PC-9 (cell line): ENCODE results near the gene IL6R. TPM values are rescaled to one million over a fixed set of nuclear protein-coding genes. Genes with fewer than 3 reads are reported as not detected.

ENCODE experiments used
- BruUV-seq: library from RNA; stranded (reverse); fragments of 400-500 nt; replicated peaks from 2 replicates; lab custom pipeline; 2021; lab: Mats Ljungman, UMichigan
- CTCF ChIA-PET: fragments of 300-600 bp; sonication (Branson Sonifier 250); formaldehyde crosslinking; loops from one replicate; lab custom pipeline; 2022; ENCODE audit warnings: antibody characterized with exemption; lab: Charles Lee
- POLR2A ChIA-PET: fragments of 300-600 bp; sonication (Branson Sonifier 250); formaldehyde crosslinking; loops from one replicate; lab custom pipeline; 2022; ENCODE audit warnings: antibody characterized with exemption; ENCODE audit not compliant: unreplicated experiment; lab: Charles Lee
- DNase-seq, 2 experiments: peaks; one replicate each; pipeline versions ENCODE4 v3.0.0 to v3.0.0-alpha.2; 2015 to 2022; ENCODE audit warnings: mixed read lengths in 1 of 2
- H2AFZ ChIP-seq: fragments of 200-600 bp; sonication (generic); 2 replicates; pipeline ENCODE4 v1.8.1; 2017; ENCODE audit warnings: antibody characterized with exemption
- H3F3A ChIP-seq: fragments of 200-600 bp; sonication (generic); 2 replicates; pipeline ENCODE4 v1.8.1; 2017; ENCODE audit warnings: antibody characterized with exemption, mild to moderate bottlenecking, low read depth; ENCODE audit not compliant: insufficient read depth
- H3K27ac ChIP-seq: fragments of 200-600 bp; sonication (generic); 2 replicates; pipeline ENCODE4 v1.6.1; 2016; ENCODE audit warnings: mixed run types
- H3K27me3 ChIP-seq: fragments of 200-600 bp; sonication (generic); 2 replicates; pipeline ENCODE4 v1.6.1; 2016; ENCODE audit warnings: low read depth, mixed run types; ENCODE audit not compliant: insufficient read depth
- H3K36me3 ChIP-seq: fragments of 200-600 bp; sonication (generic); 2 replicates; pipeline ENCODE4 v1.6.1; 2016; ENCODE audit warnings: low read depth, mixed run types
- H3K4me1 ChIP-seq: fragments of 200-600 bp; sonication (generic); replicated peaks from 2 replicates; pipeline ENCODE4 v1.6.1; 2016; ENCODE audit warnings: mixed run types; ENCODE audit not compliant: insufficient read depth
- H3K4me2 ChIP-seq: fragments of 200-600 bp; sonication (generic); 2 replicates; pipeline ENCODE4 v1.6.1; 2017; ENCODE audit warnings: mixed run types
- H3K4me3 ChIP-seq: fragments of 200-600 bp; sonication (generic); 2 replicates; pipeline ENCODE4 v1.6.1; 2016; ENCODE audit warnings: mixed run types
- H3K79me2 ChIP-seq: fragments of 200-600 bp; sonication (generic); 2 replicates; pipeline ENCODE4 v1.6.1; 2017; ENCODE audit warnings: low read depth, mixed run types
- H3K9me2 ChIP-seq: fragments of 200-600 bp; sonication (generic); 2 replicates; pipeline ENCODE4 v1.8.1; 2017; ENCODE audit warnings: mild to moderate bottlenecking; ENCODE audit not compliant: insufficient read depth
- H3K9me3 ChIP-seq: fragments of 200-600 bp; sonication (generic); 2 replicates; pipeline ENCODE4 v1.8.1; 2016; ENCODE audit warnings: low read depth; ENCODE audit not compliant: insufficient read depth
- H4K20me1 ChIP-seq: fragments of 200-600 bp; sonication (generic); 2 replicates; pipeline ENCODE4 v1.8.1; 2017; ENCODE audit not compliant: insufficient read depth
- CTCF ChIP-seq: fragments of 200-600 bp; sonication (generic); conservative IDR thresholded peaks from 2 replicates; pipeline ENCODE4 v1.6.1; 2017; ENCODE audit warnings: mixed run types, antibody characterized with exemption, mild to moderate bottlenecking, moderate library complexity
- EZH2 ChIP-seq: fragments of 200-600 bp; sonication (generic); IDR thresholded peaks from 2 replicates; pipeline ENCODE4 v1.8.0; 2017; ENCODE audit warnings: antibody characterized with exemption, low read depth
- intact Hi-C: fragments of 100-400 bp; cut with micrococcal nuclease; formaldehyde crosslinking; loops from one replicate; pipeline ENCODE4 v1.10.0; 2022; ENCODE audit not compliant: unreplicated experiment
- total RNA-seq: library from RNA; stranded (reverse); gene quantifications from 2 replicates; pipeline ENCODE4 v1.2.3, GENCODE V29; 2021

Gene IL6R
- total RNA-seq, 1 experiment from 2014 or later = 3.2 TPM

GRCh38 chr1:154402409-154402921 is 2.7 kb upstream of the IL6R start:
- Histone ChIP-seq H3K9me3 (no peaks in the 10 kb centered on the region), H4K20me1 (no peaks in the 10 kb centered on the region), H3K9me2 (no peaks in the 10 kb centered on the region), H3F3A (peaks cover 14% of the 10 kb centered on the region; the same call in 1 of the 2 replicates), H3K4me3 (no peak overlapping the region), H3K27me3 (0 out of 2 replicates have a peak, but pooled peaks cover 5% of the 10 kb centered on the region), H3K36me3 (no peaks in the 10 kb centered on the region), H3K79me2 (no peaks in the 10 kb centered on the region), H3K4me1 (peaks cover 15% of the 10 kb centered on the region), H2AFZ (no peak overlapping the region), H3K27ac (no peak overlapping the region), H3K4me2 (no peak overlapping the region)
- POLR2A ChIA-PET = interaction anchor here (0.5 kb wide), 1 partner anchor 12 kb away, joined by 3 read pairs; no protein-coding TSS in a partner anchor
- intact Hi-C loops = no loop called here
- CTCF ChIA-PET = no interaction called here
- no TSS peak for BruUV-seq
- TF ChIP-seq EZH2 = no peak
- TF ChIP-seq CTCF = no peak
- no peak for DNase-seq

- Histone ChIP-seq H3K4me3 (no peak overlapping the region), H3K4me2 (no peak overlapping the region), H3K79me2 (no peaks in the 10 kb centered on the region), H3K27ac (no peak overlapping the region), H2AFZ (no peak overlapping the region), H3F3A (peaks cover 14% of the 10 kb centered on the region; the same call in 1 of the 2 replicates), H3K9me2 (no peaks in the 10 kb centered on the region), H3K36me3 (no peaks in the 10 kb centered on the region), H3K9me3 (no peaks in the 10 kb centered on the region), H3K27me3 (0 out of 2 replicates have a peak, but pooled peaks cover 5% of the 10 kb centered on the region), H4K20me1 (no peaks in the 10 kb centered on the region), H3K4me1 (peaks cover 15% of the 10 kb centered on the region)
- no peak for DNase-seq
- ChIA-PET POLR2A (no interaction called here), CTCF (interaction anchor here (0.5 kb wide), 1 partner anchor 68 kb away, joined by 3 read pairs; no protein-coding TSS in a partner anchor)
- BruUV-seq = no TSS peak
- intact Hi-C loops = no loop called here
- TF ChIP-seq CTCF = no peak
Observed at GRCh38 chr1:154403261-154403943, 1.7 kb upstream of the IL6R start.

- intact Hi-C loops = no loop called here
- no peak for TF ChIP-seq EZH2
- no peak for TF ChIP-seq CTCF
- Histone ChIP-seq H3K4me1 (peaks cover 15% of the 10 kb centered on the region), H2AFZ (no peak overlapping the region), H3K27ac (no peak overlapping the region), H3K4me2 (no peak overlapping the region), H3K4me3 (no peak overlapping the region), H4K20me1 (no peaks in the 10 kb centered on the region), H3K9me3 (no peaks in the 10 kb centered on the region), H3K9me2 (no peaks in the 10 kb centered on the region), H3K79me2 (no peaks in the 10 kb centered on the region), H3K27me3 (0 out of 2 replicates have a peak, but pooled peaks cover 5% of the 10 kb centered on the region), H3K36me3 (no peaks in the 10 kb centered on the region), H3F3A (peaks cover 14% of the 10 kb centered on the region; the same call in 1 of the 2 replicates)
- DNase-seq = no peak
- ChIA-PET POLR2A (no interaction called here), CTCF (interaction anchor here (0.5 kb wide), 1 partner anchor 68 kb away, joined by 3 read pairs; no protein-coding TSS in a partner anchor)
- BruUV-seq = no TSS peak
Observed at GRCh38 chr1:154403983-154404382, 1.2 kb upstream of the IL6R start.
